Kidney tubule cell (primary cell): ENCODE results near the gene RPS6KA5.

Experiments
- DNase-seq: peaks from one replicate; pipeline ENCODE4 v3.0.0-alpha.2; 2018; ENCODE audit warnings: low spot score

Gene RPS6KA5

DNA sequence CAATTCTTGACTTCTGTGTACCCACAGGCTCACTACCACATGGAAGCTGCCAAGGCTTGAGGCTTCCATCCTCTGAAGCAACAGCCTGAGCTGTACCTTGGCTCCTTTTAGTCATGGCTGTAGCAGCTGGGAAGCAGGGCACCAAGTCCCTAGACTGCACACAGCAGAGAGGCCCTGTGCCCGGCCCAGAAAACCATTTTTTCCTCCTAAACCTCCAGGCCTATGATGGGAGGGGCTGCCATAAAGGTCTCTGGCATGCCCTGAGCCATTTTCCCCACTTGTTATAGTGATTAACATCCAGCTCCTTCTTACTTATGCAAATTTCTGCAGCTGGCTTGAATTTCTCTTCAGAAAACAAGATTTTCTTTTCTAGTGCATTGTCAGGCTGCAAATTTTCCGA lies 121.8 kb downstream of the RPS6KA5 start:
- DNase-seq: no peak

DNA sequence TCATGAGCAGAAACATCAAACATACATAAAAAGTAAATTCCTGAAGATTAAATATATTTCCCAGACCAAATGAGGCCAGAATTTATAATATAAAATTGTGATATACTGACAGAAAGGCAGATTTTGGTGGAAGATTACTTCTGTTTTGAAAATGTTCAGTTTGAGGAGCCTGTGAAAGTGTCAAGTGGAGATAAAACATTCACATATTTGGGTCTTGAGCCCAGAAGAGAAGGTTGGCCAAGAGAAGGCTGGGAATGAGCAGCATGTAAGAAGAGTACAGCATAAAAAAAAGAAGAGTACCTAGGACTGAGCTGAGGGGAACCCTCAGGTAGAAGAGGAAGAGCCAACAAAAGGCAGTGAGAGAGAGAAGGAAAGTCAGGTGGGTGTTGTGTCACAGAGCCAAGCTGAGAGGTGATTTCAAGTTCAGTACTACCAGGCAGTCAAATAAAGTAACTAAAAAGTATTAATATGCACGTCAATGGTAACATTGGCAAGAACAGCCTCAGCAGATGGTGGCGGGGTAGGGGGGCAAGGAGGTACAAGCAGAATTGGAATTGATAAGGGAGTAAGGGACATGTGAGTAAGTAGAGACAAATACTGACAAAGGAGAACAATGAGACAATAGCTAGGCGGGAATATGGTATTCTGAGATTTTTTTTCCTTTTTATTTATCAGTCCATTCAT lies 123.5 kb downstream of the RPS6KA5 start:
- DNase-seq: no peak

DNA sequence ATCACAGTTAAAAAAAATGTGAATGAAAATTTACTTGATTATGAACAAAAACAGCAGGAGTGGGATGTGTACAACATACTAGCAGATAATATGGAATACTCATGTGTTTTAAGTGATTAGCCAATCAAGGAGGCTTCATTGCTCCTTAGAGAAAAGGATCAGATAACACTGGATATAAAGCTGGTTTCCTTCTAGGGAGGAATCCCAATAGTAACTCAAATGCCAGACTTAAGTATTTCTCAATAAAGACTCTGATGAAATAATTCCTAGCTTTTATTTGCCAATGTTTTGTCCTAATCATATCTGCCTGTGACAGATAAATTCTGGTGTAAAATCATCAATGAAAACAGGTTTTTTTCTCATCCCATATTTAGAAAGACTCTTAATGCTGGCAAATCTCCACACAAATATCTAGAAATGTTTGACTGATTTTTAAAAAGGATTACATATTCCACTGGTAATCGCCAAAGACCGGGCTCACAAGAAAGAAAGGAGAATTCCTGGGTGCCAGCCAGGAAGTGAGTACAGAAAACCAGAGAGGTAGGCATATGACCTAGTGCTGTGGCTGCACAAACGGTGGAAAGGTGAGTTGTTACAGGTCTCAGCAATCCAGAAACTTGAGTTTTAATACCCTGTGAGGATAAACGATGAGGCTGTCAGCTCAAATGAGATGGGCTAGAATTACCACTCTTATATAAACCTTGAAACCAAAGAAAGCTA lies 135.7 kb downstream of the RPS6KA5 start:
- DNase-seq: peak; percentile 31

DNA sequence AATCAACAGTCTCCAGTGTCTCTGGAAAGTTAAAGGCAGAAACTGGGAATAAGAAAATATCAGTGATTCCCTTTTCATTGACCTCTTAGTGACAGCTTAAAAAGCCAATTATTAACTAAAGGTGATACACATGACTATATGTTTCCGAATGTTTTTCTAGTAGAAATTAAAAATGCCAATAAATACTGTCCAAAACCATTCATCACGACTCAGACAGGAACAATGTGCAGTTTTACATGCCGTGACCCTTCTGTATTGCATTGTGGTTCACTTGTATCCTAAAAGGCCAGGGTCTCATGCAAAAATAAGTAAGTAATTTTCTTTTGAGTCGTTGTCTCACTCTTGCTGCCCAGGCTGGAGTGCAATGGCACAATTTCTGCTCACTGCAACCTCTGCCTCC lies 138.3 kb downstream of the RPS6KA5 start:
- DNase-seq: peak; percentile 11

GRCh38 chr14:90911121-90911520 lies 149.3 kb downstream of the RPS6KA5 start:
- DNase-seq: no peak

DNA sequence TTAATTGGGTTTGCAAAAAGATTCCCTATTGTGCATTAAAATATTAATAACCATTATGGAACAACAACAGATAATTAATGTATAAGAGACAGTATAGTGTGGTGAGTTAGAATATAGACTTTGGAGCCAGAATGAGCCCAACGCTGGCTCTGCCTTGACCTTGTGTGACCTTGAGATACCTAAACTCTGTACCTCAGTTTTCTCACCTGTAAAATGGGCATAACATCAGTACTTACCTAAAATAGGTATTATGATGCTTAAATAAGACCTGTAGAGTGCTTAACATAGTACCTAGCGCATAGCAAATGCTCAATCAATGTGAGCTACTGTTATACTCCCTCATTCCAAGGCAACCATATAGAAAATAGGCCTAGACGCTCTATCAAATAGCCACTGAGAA lies 153.3 kb downstream of the RPS6KA5 start:
- no peak for DNase-seq

DNA sequence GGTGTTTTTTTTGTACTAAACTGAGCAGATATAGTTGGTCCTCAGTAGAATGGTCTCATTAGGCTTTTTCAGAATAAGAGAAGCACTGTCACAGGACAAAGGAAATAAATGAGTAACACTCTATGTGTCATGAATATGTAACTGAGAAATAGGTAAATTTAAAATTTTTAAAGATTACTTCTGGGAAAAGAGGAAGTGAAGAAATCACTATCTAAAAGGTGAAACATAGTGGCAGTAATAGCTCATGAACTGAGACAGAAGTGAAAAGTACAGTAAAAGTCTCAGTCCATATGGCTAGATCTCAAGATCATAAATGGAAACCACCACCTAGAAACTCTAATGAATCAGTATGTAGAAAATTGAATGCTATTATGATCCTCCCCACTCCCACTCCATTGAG lies 154.9 kb downstream of the RPS6KA5 start:
- DNase-seq: no peak

GRCh38 chr14:90903101-90903500 lies 157.3 kb downstream of the RPS6KA5 start:
- peak; percentile 67 for DNase-seq

DNA sequence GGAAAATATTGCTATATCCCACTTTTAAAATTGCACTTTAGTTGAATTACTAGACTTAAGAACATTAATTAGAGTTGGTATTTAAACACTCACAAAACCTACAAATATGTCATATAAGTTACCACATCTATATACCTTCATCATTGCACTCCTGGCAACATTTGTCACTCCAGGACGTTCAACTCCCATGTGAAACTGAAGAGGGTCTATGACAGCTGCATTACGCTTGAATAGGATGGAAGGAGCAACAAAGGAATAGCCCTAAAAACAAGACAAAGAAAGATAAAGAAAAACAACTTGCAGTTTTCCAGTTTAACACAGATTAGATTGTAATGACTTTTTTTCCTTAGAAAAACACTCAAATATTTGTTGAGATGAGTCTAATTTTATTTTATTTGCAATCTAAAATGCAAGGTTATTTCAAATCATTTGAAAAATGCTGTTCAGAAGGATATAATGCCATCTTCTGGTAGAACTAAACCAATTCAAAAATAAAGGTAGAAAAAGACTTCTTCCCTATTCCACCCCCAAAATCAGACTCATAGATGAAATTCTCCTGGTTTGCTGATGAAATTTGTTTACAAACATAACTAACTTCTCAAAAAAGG lies 159.9 kb downstream of the RPS6KA5 start:
- no peak for DNase-seq

- no peak for DNase-seq
Measured at GRCh38 chr14:90897022-90897421, 163.4 kb downstream of the RPS6KA5 start.

GRCh38 chr14:90894241-90894640 lies 166.2 kb downstream of the RPS6KA5 start:
- DNase-seq: no peak

DNA sequence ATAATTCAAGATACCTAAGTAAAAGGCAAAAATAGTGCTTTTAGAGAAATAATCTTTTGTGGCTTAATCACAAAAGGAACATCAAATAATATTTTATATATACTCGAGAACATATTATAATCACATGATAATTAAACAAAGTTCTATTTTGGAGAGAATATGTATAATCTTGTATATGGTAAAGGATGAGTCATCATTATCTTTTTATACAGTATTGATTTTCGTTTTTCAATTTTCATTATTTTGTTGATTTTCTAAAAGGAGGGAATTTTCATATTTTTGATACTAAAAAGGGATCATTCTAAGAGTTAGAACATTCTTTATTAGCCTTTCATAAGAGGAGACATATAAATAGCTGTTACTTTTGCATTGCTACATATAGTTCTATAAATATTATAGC lies 166.9 kb downstream of the RPS6KA5 start:
- DNase-seq: no peak

- DNase-seq: no peak
Measured at GRCh38 chr14:90892970-90893369, 167.5 kb downstream of the RPS6KA5 start.

DNA sequence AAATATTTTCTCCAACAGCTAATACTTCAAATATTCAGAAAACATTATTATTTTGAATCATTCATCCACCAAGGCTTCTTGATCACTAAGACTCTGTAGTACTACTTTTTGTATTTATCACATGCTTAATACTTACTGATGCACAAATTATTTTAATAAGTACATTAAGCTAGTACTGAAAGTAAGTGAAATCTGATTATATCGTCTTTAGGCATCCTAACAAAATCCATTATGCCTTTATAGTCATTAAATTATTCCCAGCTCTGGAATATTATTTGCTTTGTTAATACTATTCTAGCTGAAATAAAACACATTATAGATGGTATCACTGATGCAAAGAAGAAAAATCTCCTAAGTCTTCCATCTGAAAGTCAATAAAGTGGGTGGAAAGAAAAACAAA lies 169.1 kb downstream of the RPS6KA5 start:
- no peak for DNase-seq

DNA sequence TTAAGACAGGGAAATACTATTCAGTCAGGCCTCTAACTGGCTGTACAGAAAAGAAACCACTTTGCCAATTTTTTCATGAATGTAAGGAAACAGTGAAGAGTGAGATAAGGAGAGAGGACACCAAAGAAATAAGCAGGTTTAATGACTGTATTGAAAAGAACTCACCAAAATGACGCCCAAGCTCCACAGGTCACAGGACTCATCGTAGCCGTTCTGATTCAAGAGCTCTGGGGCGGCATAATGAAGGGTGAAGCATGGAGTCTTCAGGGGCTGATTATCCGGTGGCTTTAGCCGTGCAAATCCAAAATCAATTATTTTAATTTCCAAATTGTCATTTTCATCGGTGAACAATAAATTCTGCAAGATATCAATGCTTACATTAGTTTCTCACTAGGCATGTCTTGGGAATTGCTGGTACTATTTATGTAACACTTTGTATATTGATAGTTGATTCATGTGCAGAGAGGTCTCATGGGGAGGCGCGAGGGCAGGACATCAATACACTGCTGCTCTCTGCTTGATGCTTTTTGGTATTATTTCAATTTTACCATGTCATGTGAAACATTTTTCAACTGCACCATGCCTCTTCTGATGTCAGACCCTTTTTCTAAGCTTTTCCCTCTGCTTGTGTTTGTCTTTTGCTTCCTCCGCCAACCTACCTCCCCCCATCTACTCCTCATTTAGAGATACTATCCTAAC lies 170.0 kb downstream of the RPS6KA5 start:
- no peak for DNase-seq

DNA sequence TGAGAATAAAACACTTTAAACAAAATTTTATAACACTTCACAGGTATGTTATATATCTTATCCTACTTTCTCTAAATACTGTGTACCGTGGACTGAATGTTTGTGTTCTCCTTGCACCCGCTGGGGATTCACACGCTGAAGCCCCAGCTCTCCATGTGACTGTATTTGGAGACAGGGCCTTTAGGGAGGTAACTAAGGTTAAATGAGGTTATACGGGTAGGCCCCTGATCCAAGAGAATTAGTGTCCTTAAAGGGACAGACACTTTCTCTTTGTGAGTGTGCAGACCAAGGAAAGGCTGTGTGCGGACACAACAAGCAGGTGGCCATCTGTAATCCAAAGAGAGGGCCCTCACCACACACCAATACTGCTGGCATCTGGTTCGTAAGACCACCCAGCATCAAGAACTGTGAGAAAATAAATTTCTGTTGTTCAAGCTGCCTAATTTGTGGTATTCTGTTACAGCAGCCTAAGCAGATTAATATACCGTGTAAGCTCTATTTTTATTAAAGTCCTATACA lies 174.1 kb downstream of the RPS6KA5 start:
- DNase-seq: no peak

DNA sequence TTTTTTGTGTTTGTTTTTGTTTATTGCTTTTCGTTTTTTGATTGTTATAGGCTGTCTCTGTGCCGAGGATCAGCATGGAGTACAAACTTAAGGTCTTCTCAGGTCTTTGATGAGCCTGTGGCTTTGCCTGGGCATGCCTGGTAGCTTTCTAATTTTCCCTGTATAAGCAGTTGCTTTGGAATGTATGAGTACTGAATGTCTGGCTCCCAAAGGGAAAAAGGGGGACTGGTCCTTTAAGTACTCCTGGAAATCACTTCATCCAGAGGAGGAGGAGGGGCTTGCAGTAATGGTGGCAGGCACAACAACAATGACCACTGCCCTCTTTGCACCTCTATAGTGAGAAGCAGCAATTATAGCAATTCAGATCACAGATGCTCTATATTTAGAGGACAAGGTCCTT lies 176.7 kb downstream of the RPS6KA5 start:
- DNase-seq: peak; percentile 32

DNA sequence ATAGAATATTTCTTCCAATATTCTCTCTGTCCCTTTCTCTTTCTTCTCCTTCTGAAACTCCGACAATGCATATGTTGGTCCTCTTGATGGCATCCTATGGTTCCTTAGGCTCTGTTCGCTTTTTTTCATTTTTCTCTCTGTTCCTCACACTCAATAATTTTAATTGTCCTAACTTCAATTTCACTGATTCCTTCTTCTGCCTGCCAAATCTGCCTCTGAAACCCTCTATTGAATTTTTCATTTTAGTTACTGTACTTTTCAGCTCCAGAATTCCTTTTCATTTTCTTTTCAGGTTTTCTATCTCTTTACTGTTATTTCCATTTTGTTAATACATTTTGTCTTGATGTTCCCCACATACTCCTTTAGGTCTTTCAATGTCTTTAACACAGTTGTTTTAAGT lies 177.2 kb downstream of the RPS6KA5 start:
- no peak for DNase-seq

DNA sequence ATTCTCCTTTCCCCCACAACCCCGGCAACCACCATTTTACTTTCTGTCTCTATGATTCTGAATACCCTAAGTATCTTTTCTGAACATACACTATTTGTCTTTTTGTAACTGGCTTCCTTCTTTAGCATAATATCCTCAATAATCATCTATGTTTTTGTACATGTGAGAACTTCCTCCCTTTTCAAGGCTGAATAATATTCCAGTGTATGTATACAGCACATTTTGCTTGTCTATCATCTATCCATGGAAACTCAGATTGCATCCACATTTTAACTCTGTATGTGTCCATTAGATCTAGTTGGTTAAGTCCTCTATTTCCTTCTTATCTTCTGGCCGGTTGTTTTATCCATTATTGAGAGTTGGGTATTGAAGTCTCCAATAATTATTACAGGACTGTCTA lies 180.2 kb downstream of the RPS6KA5 start:
- no peak for DNase-seq

DNA sequence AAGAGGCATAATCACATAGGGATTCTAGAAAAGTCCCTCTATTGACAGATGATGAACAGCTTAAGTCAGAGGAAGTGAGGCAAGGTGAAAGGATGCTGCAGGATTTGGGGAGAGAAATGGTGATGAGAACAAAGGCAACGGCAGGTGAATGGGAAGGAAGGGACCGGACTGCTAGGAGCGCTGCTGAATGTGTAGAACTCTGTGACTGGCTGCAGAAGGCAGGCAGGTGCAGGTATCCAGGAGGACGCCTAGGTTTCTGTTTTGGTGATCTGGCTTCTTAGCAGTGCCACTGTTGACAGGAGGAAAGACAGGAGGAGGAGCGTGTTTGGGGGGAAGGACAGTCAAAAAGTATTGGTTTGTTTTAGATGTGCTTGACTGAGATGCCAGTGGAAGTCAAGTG lies 185.8 kb downstream of the RPS6KA5 start:
- DNase-seq: no peak

- DNase-seq: peak; percentile 59
Measured at GRCh38 chr14:90871605-90872233, 188.7 kb downstream of the RPS6KA5 start.

- no peak for DNase-seq
Measured at GRCh38 chr14:90870950-90871604, 189.4 kb downstream of the RPS6KA5 start.
